ENCODE results near the gene ZC3HAV1.
A peak's percentile ranks its signal among the peaks of the same experiment; 100 is the strongest.
"Not testable (repeated sequence)": the region's sequence is repeated elsewhere in the genome, so short reads cannot be mapped to it uniquely, and the experiment has no call there.

ZC3HAV1 gene

DNA sequence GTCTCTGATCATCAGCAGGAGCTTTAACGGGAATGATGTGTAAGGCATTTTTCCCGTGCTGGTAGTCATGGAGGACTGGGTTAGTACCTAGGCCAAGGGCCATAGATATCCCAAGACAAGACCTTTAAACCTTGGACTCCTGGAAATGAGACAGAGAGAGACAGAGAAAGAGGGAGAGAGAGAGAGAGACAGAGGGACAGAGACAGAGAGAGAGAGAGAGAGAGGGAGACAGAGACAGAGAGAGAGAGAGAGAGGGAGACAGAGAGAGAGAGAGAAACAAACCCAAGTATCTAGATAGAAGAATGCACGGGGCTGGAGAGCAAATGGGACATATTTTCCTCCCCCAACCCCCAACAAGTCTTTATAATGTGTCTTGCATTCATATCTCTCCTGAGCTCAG is 22.3 kb downstream of the ZC3HAV1 start:
- DNase-seq (ENCODE audit: low read depth): no peak

DNA sequence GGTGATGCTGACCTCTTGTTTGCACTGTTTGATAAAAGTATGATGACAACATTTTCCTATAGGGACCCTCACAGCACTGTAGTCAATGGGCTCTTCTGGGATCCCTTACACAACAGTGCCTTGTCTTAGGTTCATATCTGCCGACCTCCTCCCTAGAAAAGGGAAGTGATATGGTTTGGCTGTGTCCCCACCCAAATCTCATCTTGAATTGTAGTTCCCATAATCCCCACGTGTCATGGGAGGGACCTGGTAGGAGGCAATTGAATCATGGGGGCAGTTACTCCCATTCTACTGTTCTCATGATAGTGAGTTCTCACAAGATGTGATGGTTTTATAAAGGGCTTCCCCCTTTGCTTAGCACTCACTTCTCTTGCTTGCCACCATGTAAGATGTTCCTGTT is 23.1 kb downstream of the ZC3HAV1 start:
- DNase-seq (ENCODE audit: low read depth): no peak

DNA sequence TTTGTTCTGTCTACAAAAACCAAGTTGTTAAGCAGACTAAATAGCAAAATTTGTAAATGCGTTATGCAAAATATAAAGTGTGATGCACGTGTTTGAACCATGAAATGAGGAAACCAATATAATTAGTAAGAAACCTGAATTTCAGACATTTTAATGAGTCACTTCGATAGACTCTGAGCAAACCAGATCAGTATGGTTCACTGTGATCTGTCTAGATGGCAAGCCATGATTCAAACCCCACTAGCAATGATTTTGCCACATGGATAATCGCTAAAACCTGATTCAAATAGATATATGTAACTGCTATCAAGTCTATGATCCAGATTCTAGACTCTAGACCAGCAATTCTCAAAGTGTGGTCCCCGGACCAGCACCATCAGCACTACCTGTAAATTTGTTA is 24.8 kb downstream of the ZC3HAV1 start:
- no peak for DNase-seq (ENCODE audit: low read depth)

DNA sequence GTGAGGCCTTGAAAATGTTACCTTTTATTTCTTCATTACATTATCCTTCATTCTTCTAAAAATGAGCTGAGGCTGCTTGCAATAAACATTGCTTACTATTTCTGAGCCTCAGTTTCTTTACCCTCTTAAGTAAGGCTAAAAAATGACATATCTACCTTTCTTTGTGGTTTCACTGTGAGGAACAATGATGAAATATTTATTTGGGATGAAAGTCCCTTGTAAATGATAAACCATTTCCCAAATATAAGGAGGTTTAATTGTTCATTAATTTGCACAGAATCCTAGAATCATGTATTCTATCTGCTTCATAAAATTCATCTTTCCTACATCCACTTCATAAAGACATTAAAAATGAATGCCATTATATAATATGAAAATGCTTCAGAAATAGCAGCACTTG is 27.9 kb downstream of the ZC3HAV1 start:
- DNase-seq (ENCODE audit: low read depth): no peak

DNA sequence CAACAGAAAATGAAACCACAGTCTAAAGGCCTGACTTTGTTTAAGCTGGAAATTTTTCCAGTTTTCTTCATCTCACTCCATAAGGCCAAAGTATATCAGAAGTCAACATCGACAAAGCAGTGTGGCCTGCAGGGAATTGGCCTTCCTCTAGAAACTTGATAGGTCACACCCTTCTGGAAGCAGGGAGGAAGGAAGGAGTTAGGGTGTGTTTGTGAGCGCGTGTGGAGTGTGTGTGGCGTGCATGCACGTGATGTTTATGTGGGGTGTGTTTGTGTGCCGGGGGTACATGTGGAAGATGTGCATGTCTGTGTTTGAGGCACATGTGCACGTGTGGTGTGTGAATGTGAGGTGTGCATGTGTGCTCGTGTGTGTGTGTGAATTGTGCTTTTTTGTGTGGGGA is 28.6 kb downstream of the ZC3HAV1 start:
- DNase-seq (ENCODE audit: low read depth): no peak

GRCh38 chr7:139079861-139080260 is 29.7 kb downstream of the ZC3HAV1 start:
- DNase-seq (ENCODE audit: low read depth): no peak

- no peak for DNase-seq (ENCODE audit: low read depth)
Observed at GRCh38 chr7:139078911-139079310, 30.6 kb downstream of the ZC3HAV1 start.

DNA sequence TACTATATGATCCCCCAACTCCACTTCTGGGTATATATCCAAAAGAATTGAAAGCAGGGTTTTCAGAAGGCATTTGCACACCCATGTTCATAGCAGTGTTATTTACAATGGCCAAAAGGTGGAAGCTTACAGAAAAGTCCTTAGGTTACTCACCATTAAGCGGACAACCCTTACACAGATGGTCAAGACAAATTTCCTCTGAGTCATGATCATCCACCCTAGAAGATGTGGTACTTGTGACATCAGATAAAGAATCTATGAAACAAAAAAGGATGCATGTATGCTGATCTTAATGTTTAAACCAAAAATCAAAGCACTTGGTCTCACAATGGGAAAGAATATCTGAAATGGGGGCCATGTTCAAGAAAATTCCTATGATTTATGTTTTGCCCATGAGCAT is 31.1 kb downstream of the ZC3HAV1 start:
- DNase-seq (ENCODE audit: low read depth): no peak

DNA sequence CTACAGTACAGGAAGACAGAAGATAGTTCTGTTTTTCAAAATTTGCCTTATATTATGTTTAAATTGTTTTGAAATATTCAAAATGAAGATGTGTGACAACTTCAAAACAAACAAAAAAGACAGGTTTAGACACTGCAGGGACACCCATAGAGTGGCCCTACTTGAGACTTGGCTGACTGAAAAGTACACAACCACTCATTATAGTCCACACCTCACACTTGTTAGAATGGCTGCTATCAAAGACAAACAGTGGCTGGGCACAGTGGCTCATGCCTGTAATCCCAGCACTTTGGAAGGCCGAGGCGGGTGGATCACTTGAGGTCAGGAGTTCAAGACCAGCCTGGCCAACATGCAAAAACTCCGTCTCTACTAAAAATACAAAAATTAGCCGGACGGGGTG is 31.8 kb downstream of the ZC3HAV1 start:
- not testable (repeated sequence) for DNase-seq (ENCODE audit: low read depth)

GRCh38 chr7:139075871-139076686 is 33.4 kb downstream of the ZC3HAV1 start:
- DNase-seq (ENCODE audit: low read depth): no peak

- peak; percentile 57 for DNase-seq (ENCODE audit: low read depth)
Observed at GRCh38 chr7:139075031-139075652, 34.4 kb downstream of the ZC3HAV1 start.

- DNase-seq (ENCODE audit: low read depth): no peak
Observed at GRCh38 chr7:139072796-139073195, 36.7 kb downstream of the ZC3HAV1 start.

DNA sequence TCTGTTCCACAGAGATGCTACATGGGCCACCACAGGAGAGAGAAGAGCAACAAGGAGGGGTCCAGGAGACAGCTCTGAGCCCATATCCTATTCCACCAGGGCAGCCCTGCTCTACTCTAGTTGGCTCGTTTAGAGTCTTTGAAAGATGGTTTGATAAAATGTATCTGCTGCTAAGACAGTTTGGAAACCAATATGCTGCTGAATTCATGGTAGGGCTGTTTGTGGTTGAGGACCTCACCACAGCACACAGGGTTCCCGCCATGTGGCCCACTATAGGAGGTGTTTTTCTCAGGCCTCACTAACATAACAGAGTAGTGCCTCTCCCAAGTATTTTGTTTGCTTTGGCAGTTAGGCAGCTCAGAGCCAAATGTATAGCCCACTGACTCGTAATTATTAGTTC is 37.8 kb downstream of the ZC3HAV1 start:
- no peak for DNase-seq (ENCODE audit: low read depth)

GRCh38 chr7:139068544-139069399 is 40.7 kb downstream of the ZC3HAV1 start:
- DNase-seq (ENCODE audit: low read depth): no peak

- DNase-seq (ENCODE audit: low read depth): no peak
Observed at GRCh38 chr7:139066315-139066714, 43.2 kb downstream of the ZC3HAV1 start.

DNA sequence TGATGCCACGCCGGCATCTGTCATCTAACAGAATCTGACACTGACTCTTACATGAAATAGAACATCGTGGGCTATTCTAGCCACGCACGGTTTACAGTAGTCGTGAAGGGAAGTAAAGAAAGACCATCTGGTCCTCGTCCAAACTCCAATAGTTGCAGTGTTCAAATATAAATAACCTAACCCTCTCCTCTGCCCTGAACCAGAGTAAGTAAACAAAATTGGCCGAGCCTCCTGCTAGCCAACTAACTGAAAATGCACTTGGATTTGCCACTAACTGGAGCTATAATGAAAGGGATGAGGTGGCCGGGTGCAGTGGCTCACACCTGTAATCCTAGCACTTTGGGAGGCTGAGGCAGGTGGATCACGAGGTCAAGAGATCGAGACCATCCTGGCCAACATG is 44.2 kb downstream of the ZC3HAV1 start:
- no peak for DNase-seq (ENCODE audit: low read depth)

DNA sequence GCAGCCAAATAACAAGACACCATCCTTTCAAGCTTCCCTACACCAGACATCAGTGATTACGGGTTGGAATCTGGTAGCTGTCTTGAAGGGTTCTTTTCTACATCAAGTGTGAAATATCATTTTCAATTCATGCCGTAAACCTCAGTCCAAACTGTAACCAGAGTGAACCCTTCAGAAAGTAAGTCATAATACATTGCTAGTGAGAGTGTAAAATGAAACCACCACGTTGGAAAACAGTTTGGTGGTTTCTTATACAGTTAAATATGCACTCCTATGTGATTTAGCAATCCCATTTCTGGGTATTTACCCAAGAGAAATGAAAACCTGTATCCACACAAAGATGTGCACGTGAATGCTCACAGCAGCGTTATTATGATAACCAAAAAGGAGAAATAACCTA is 48.1 kb downstream of the ZC3HAV1 start:
- DNase-seq (ENCODE audit: low read depth): no peak

DNA sequence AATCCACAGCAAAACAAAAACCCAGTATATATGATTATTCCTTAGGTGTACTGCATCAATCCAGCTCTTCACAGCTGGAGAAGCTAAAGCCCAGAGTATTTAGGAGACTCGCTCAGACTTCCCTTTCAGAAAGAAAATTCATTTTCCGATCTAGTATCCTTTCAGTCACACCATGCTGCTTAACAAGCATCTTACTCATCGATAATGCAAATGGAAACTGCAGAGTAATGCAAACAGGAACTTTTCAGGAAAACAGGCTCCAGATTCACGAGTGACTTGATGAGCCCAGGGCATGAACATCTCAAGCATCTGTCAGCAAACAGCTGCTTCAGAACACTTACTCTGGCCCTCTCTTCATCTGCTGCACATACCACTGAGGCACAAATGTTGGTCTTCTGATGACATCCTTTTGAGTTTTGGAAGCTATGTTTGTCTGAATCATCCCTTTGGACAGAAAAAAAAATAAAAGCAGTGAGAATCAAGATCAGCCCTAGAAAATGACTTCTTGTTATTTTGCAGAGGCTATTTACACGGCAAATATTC is 48.8 kb downstream of the ZC3HAV1 start:
- DNase-seq (ENCODE audit: low read depth): no peak

- DNase-seq (ENCODE audit: low read depth): no peak
Observed at GRCh38 chr7:139059905-139060304, 49.6 kb downstream of the ZC3HAV1 start.

GRCh38 chr7:139058943-139059342 is 50.6 kb downstream of the ZC3HAV1 start:
- no peak for DNase-seq (ENCODE audit: low read depth)

DNA sequence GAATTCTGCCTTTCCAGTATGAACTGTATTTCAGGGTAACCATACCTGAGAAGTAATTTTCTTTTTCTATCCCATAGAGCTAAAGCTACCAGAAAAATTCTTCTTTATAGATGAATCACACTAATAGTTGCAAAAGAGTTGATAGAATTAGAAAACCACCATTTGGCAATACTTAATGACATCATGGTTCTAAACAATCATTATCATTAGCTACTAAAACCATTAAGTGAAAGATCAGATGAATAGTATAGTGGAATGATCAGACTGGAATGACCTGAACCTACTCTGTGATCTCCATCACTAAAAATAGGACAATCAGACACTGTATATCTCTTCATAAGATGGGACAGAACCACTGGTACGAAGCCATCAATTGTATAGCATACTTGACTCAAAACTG is 53.8 kb downstream of the ZC3HAV1 start:
- DNase-seq (ENCODE audit: low read depth): no peak

DNA sequence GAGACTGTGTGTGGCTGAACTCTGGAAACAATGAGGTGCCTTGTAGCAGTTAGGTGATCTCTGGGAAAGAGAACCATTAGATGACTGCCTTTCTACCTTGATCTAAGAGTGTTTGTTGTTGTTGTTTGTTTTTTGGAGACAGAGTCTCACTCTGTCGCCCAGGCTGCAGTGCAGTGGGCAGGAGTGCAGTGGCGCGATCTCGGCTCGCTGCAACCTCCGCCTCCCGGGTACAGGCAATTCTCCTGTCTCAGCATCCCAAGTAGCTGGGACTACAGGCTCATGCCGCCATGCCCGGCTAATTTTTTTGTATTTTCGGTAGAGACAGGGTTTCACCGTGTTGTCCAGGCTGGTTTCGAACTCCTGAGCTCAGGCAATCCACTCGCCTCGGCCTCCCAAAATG is 54.9 kb downstream of the ZC3HAV1 start:
- DNase-seq (ENCODE audit: low read depth): not testable (repeated sequence)
